Measurements from ENCODE around the gene PLPP4. TPM values are rescaled to one million over a fixed set of nuclear protein-coding genes. Genes with fewer than 3 reads are reported as not detected.

Gene PLPP4
- total RNA-seq, 1 experiment from 2014 or later: not detected

GRCh38 chr10:120499883-120500282 lies 42.9 kb downstream of the PLPP4 start (continued):
- no peak for TF ChIP-seq ZBTB33 (IDR thresholded peaks at IDR 0.05; ENCODE audit: extremely low read depth, insufficient replicate concordance, low read length)

GRCh38 chr10:120503689-120504088 lies 46.7 kb downstream of the PLPP4 start:
- BruUV-seq (replicated peaks): no TSS peak

More at GRCh38 chr10:120503689-120504088, 46.7 kb downstream of the PLPP4 start:
- DNase-seq (ENCODE audit: low read depth, low spot score) (no peak), ATAC-seq (no peak)
- no peaks in the 10 kb centered on the region for H3K79me2 ChIP-seq (ENCODE audit: insufficient read depth, low read length)
- ChIA-PET POLR2A (no interaction called here), CTCF (no interaction called here), RAD21 (ENCODE audit: low non-redundant PET in 1 of 2, low total read pairs in 2 of 2, uncharacterized antibody in 2 of 2, unreplicated experiment in 2 of 2) (no interaction called here)
- H3K27me3 ChIP-seq (ENCODE audit: insufficient read depth, low read length): peaks cover 10% of the 10 kb centered on the region
- H3K9me3 ChIP-seq (ENCODE audit: control insufficient read depth in 1 of 2, insufficient read depth in 1 of 2, low read depth in 1 of 2, low read length in 2 of 2): no peaks in the 10 kb centered on the region
- intact Hi-C loops (cut with micrococcal nuclease): no loop called here
- no peak overlapping the region for H2AFZ ChIP-seq (ENCODE audit: low read depth, low read length, poor library complexity, severe bottlenecking)
- no peaks in the 10 kb centered on the region for H3K36me3 ChIP-seq (ENCODE audit: control insufficient read depth in 1 of 2, insufficient read depth in 2 of 2, low read length in 2 of 2)
- TF ChIP-seq ATF3 (IDR thresholded peaks at IDR 0.05) (no peak), FOSL1 (IDR thresholded peaks at IDR 0.05; ENCODE audit: low read depth) (no peak), ELF1 (IDR thresholded peaks at IDR 0.05; ENCODE audit: borderline replicate concordance, low read depth) (no peak), RAD21 (IDR thresholded peaks at IDR 0.05; ENCODE audit: low read depth) (no peak), SP1 (IDR thresholded peaks at IDR 0.05; ENCODE audit: low read depth) (no peak), POLR2AphosphoS5 (IDR thresholded peaks at IDR 0.05; ENCODE audit: low read depth, low read length) (no peak), REST (IDR thresholded peaks at IDR 0.05; ENCODE audit: low read depth) (no peak), EGR1 (IDR thresholded peaks at IDR 0.05; ENCODE audit: low read depth) (no peak), EZH2 (IDR thresholded peaks at IDR 0.05) (no peak), EZH2phosphoT487 (IDR thresholded peaks at IDR 0.05; ENCODE audit: borderline replicate concordance) (no peak), POLR2A (IDR thresholded peaks at IDR 0.05; ENCODE audit: borderline replicate concordance, extremely low read depth, insufficient read depth, insufficient read length) (no peak), JUND (IDR thresholded peaks at IDR 0.05) (no peak), SIN3A (IDR thresholded peaks at IDR 0.05; ENCODE audit: low read depth) (no peak), MAX (IDR thresholded peaks at IDR 0.05) (no peak), CEBPB (IDR thresholded peaks at IDR 0.05; ENCODE audit: low read depth) (no peak), ZFX (IDR thresholded peaks at IDR 0.05) (no peak), ZBTB33 (IDR thresholded peaks at IDR 0.05; ENCODE audit: extremely low read depth, insufficient replicate concordance, low read length) (no peak)
- peaks cover 0 to 7% of the 10 kb centered on the region in 2 experiments; a peak in 2 of 4 replicates for H3K4me1 ChIP-seq (ENCODE audit: control insufficient read depth in 1 of 2, insufficient read depth in 2 of 2, low read length in 2 of 2)
- H3K9me2 ChIP-seq (ENCODE audit: insufficient read depth): no peaks in the 10 kb centered on the region
- no peaks in the 10 kb centered on the region for H4K20me1 ChIP-seq (ENCODE audit: insufficient read depth)
- H3K9ac ChIP-seq (ENCODE audit: low read length): no peak overlapping the region
- H3K4me3 ChIP-seq (replicated peaks in 1 of 2; ENCODE audit: low read depth in 1 of 2, low read length in 2 of 2): no peak overlapping the region
- H3K4me2 ChIP-seq (ENCODE audit: low read length): no peak overlapping the region
- no peak overlapping the region for H3K27ac ChIP-seq (ENCODE audit: low read depth, low read length)
